Sigmoid colon (tissue), 4 donors: Measurements from ENCODE around the gene DAP3.

Experiments used
- EP300 ChIP-seq, 4 donors: sonication (generic); formaldehyde crosslinking; IDR thresholded peaks; one replicate each; pipeline ENCODE4 v1.6.1; 2017; ENCODE audit warnings: antibody characterized with exemption in 4 of 4
- POLR2A ChIP-seq, 2 donors: fragments of 450-650 bp; IDR thresholded peaks; one replicate each; pipeline ENCODE4 v1.6.1; 2016; ENCODE audit warnings: antibody characterized with exemption in 2 of 2, mild to moderate bottlenecking in 2 of 2, moderate library complexity in 2 of 2
- POLR2AphosphoS5 ChIP-seq, 4 donors: sonication (generic); formaldehyde crosslinking; IDR thresholded peaks; one replicate each; pipeline ENCODE4 v1.6.1; 2017; ENCODE audit warnings: antibody characterized with exemption in 4 of 4
- TF ChIP-seq, protein P1 (sequence below), 4 experiments: fragments of 450-650 bp in 3 of 4; fragments of 200-600 bp in 1 of 4; IDR thresholded peaks; one replicate each; pipeline ENCODE4 v1.5.1; 2016 to 2019; ENCODE audit warnings: antibody characterized with exemption in 4 of 4, mild to moderate bottlenecking in 3 of 4, moderate library complexity in 2 of 4

DNA sequence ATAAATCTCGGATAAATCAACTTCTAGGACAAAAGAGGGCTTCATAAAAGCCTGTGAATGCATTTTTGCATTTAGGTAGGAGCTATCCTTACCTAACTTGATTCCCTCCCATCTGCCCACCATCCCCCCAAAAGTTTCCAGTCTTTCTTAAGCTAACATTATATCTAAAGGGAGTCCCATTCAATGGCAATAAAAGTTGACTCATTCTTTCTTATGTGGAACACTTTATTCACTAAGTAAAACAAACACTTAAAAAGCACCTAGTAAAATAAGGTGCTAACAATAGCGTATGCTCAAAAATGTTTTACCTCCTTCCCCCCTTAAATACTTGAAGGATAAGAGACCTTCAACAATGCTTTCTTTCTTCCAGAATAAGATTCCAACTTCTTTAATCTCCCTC lies 84.3 kb downstream of the DAP3 start:
- no peak for TF ChIP-seq POLR2A (IDR thresholded peaks at IDR 0.05)
- TF ChIP-seq, protein P1, sequence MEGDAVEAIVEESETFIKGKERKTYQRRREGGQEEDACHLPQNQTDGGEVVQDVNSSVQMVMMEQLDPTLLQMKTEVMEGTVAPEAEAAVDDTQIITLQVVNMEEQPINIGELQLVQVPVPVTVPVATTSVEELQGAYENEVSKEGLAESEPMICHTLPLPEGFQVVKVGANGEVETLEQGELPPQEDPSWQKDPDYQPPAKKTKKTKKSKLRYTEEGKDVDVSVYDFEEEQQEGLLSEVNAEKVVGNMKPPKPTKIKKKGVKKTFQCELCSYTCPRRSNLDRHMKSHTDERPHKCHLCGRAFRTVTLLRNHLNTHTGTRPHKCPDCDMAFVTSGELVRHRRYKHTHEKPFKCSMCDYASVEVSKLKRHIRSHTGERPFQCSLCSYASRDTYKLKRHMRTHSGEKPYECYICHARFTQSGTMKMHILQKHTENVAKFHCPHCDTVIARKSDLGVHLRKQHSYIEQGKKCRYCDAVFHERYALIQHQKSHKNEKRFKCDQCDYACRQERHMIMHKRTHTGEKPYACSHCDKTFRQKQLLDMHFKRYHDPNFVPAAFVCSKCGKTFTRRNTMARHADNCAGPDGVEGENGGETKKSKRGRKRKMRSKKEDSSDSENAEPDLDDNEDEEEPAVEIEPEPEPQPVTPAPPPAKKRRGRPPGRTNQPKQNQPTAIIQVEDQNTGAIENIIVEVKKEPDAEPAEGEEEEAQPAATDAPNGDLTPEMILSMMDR (IDR thresholded peaks at IDR 0.05) = no peak
- no peak for TF ChIP-seq POLR2AphosphoS5 (IDR thresholded peaks at IDR 0.05)
- TF ChIP-seq EP300 (IDR thresholded peaks at IDR 0.05) = no peak
